Stomach (tissue), 4 donors: ENCODE measurements around the gene ANKRD65.

Source experiments
- CTCF ChIP-seq, 7 experiments: fragments of 450-650 bp in 4 of 7; fragments of 200-600 bp in 3 of 7; sonication (generic) in 3 of 7; IDR thresholded peaks; one replicate each; pipeline ENCODE4 v1.5.1; 2016 to 2019; ENCODE audit warnings: antibody characterized with exemption in 7 of 7, control low read depth in 2 of 7, mild to moderate bottlenecking in 1 of 7
- EP300 ChIP-seq: sonication (generic); formaldehyde crosslinking; IDR thresholded peaks from one replicate; pipeline ENCODE4 v1.6.1; 2017; ENCODE audit warnings: antibody characterized with exemption
- POLR2A ChIP-seq, 4 donors: fragments of 450-650 bp; IDR thresholded peaks; one replicate each; pipeline ENCODE4 v1.6.1; 2016; ENCODE audit warnings: antibody characterized with exemption in 4 of 4, control low read depth in 2 of 4, mild to moderate bottlenecking in 1 of 4, moderate library complexity in 1 of 4
- POLR2AphosphoS5 ChIP-seq, 3 donors: sonication (generic); formaldehyde crosslinking; IDR thresholded peaks; one replicate each; pipeline ENCODE4 v1.6.1; 2016; ENCODE audit warnings: antibody characterized with exemption in 3 of 3

GRCh38 chr1:1432274-1432950 lies 11.3 kb upstream of the ANKRD65 start:
- TF ChIP-seq CTCF (IDR thresholded peaks at IDR 0.05) (no peak), POLR2A (IDR thresholded peaks at IDR 0.05) (no peak), POLR2AphosphoS5 (IDR thresholded peaks at IDR 0.05) (no peak), EP300 (no peak)
